HepG2 (cell line): ENCODE results near the gene CSNK1D. TPM values are rescaled to one million over a fixed set of nuclear protein-coding genes. Genes with fewer than 3 reads are reported as not detected.

ENCODE experiments used
- ARID4A ChIP-seq: sonication (generic); formaldehyde crosslinking; IDR thresholded peaks from 2 replicates; pipeline ENCODE4 v1.5.0; 2020; ENCODE audit warnings: mild to moderate bottlenecking, missing genetic modification reagents, borderline replicate concordance
- ARNTL ChIP-seq: sonication (generic); formaldehyde crosslinking; IDR thresholded peaks from 2 replicates; pipeline ENCODE4 v1.4.0; 2020; ENCODE audit warnings: mild to moderate bottlenecking, missing genetic modification reagents
- ELK4 ChIP-seq: sonication (generic); formaldehyde crosslinking; IDR thresholded peaks from 2 replicates; pipeline ENCODE4 v1.9.0; 2021; ENCODE audit warnings: missing genetic modification reagents, borderline replicate concordance
- HMG20B ChIP-seq: conservative IDR thresholded peaks from 2 replicates; pipeline ENCODE4 v1.6.1; 2016; ENCODE audit warnings: missing genetic modification reagents, missing compliant biosample characterization
- IRF1 ChIP-seq: sonication (generic); formaldehyde crosslinking; IDR thresholded peaks from 2 replicates; pipeline ENCODE4 v1.4.0; 2020; ENCODE audit warnings: low read depth, mild to moderate bottlenecking, missing genetic modification reagents
- MED1 ChIP-seq: sonication (generic); formaldehyde crosslinking; IDR thresholded peaks from 2 replicates; pipeline ENCODE4 v1.4.0; 2020; ENCODE audit warnings: missing genetic modification reagents
- MTF2 ChIP-seq: sonication (generic); formaldehyde crosslinking; IDR thresholded peaks from 2 replicates; pipeline ENCODE4 v1.5.0; 2020; ENCODE audit warnings: missing genetic modification reagents, borderline replicate concordance
- RNF219 ChIP-seq: sonication (generic); formaldehyde crosslinking; IDR thresholded peaks from 2 replicates; pipeline ENCODE4 v1.5.0; 2020; ENCODE audit warnings: mild to moderate bottlenecking, missing genetic modification reagents
- SATB2 ChIP-seq: sonication (generic); formaldehyde crosslinking; IDR thresholded peaks from 2 replicates; pipeline ENCODE4 v1.5.0; 2020; ENCODE audit warnings: missing genetic modification reagents
- TIGD3 ChIP-seq: sonication (generic); formaldehyde crosslinking; IDR thresholded peaks from 2 replicates; pipeline ENCODE4 v1.5.1; 2020; ENCODE audit warnings: mild to moderate bottlenecking, missing genetic modification reagents, borderline replicate concordance
- ZBTB21 ChIP-seq: sonication (generic); formaldehyde crosslinking; IDR thresholded peaks from 2 replicates; pipeline ENCODE4 v1.4.0; 2020; ENCODE audit warnings: missing genetic modification reagents
- ZNF205 ChIP-seq: IDR thresholded peaks from 2 replicates; pipeline ENCODE4 v1.6.1; 2018; ENCODE audit warnings: missing biosample characterization, missing genetic modification reagents
- ZNF484 ChIP-seq: sonication (generic); formaldehyde crosslinking; IDR thresholded peaks from 2 replicates; pipeline ENCODE4 v1.5.1; 2020; ENCODE audit warnings: mild to moderate bottlenecking, low read depth, missing genetic modification reagents, borderline replicate concordance
- ZNF547 ChIP-seq: sonication (generic); formaldehyde crosslinking; IDR thresholded peaks from 2 replicates; pipeline ENCODE4 v1.5.1; 2020; ENCODE audit warnings: mild to moderate bottlenecking, missing genetic modification reagents
- ZZZ3 ChIP-seq: sonication (generic); formaldehyde crosslinking; IDR thresholded peaks from 2 replicates; pipeline ENCODE4 v1.4.0; 2020; ENCODE audit warnings: missing genetic modification reagents, mild to moderate bottlenecking, borderline replicate concordance
- polyA plus RNA-seq, 8 experiments: library from polyadenylated mRNA; depleted of rRNA in 3 of 8; stranded (reverse) in 7 of 8; unstranded in 1 of 8; fragments of >200 nt; fragmentation: Illumina TruSeq in 4 of 8; extraction: Trizol in 4 of 8; gene quantifications; 2 replicates each; pipeline versions ENCODE4 v1.2.1 to v1.2.3, GENCODE V29; 2011 to 2016; ENCODE audit warnings: low read depth in 4 of 8, missing spikeins in 1 of 8, mixed read lengths in 1 of 8; ENCODE audit not compliant: insufficient read depth in 1 of 8
- total RNA-seq, 5 experiments: library from RNA; depleted of rRNA; stranded (reverse); fragments of >200 nt; fragmentation: Illumina TruSeq; extraction: Trizol; gene quantifications; 2 replicates each; pipeline ENCODE4 v1.2.3, GENCODE V29; 2016; ENCODE audit warnings: low read depth in 1 of 5

Gene CSNK1D
- total and polyA plus RNA-seq, 2 of the 13 experiments (the other 11 are each of a cell fraction or from before 2014, with no cell fraction given): 31.5 to 128 TPM

GRCh38 chr17:82236142-82236971 lies 37.1 kb downstream of the CSNK1D start (continued):
- no peak for TF ChIP-seq ELK4
- TF ChIP-seq ZNF547 (CRISPR knock-in tag): no peak; the same call in none of the 2 replicates
- peak; percentile 95 for TF ChIP-seq TIGD3 (CRISPR knock-in tag)
- TF ChIP-seq HMG20B (CRISPR knock-in tag): peak; percentile 91
- peak; percentile 81; the same call in 1 of the 2 replicates for TF ChIP-seq ZZZ3 (CRISPR knock-in tag)
- peak; percentile 95 for TF ChIP-seq MED1 (CRISPR knock-in tag)
- peak; percentile 84; the same call in 1 of the 2 replicates for TF ChIP-seq IRF1 (CRISPR knock-in tag)
- TF ChIP-seq ARID4A (CRISPR knock-in tag): peak; percentile 96
- peak; percentile 92 for TF ChIP-seq ARNTL
- peak; percentile 66 for TF ChIP-seq ZBTB21
- TF ChIP-seq SATB2 (CRISPR knock-in tag): peak; percentile 98
- TF ChIP-seq RNF219 (CRISPR knock-in tag): no peak; the same call in 1 of the 2 replicates
- TF ChIP-seq MTF2: peak; percentile 90; the same call in 1 of the 2 replicates
- TF ChIP-seq ZNF484 (CRISPR knock-in tag): no peak
- TF ChIP-seq ZNF205 (CRISPR knock-in tag): peak; percentile 73; the same call in 1 of the 2 replicates
